ENCODE measurements around the gene SNX24.
"Not testable (repeated sequence)": the region's sequence is repeated elsewhere in the genome, so short reads cannot be mapped to it uniquely, and the experiment has no call there.

SNX24 gene

GRCh38 chr5:122924203-122924602 lies 78.8 kb downstream of the SNX24 start:
- no peak for DNase-seq

DNA sequence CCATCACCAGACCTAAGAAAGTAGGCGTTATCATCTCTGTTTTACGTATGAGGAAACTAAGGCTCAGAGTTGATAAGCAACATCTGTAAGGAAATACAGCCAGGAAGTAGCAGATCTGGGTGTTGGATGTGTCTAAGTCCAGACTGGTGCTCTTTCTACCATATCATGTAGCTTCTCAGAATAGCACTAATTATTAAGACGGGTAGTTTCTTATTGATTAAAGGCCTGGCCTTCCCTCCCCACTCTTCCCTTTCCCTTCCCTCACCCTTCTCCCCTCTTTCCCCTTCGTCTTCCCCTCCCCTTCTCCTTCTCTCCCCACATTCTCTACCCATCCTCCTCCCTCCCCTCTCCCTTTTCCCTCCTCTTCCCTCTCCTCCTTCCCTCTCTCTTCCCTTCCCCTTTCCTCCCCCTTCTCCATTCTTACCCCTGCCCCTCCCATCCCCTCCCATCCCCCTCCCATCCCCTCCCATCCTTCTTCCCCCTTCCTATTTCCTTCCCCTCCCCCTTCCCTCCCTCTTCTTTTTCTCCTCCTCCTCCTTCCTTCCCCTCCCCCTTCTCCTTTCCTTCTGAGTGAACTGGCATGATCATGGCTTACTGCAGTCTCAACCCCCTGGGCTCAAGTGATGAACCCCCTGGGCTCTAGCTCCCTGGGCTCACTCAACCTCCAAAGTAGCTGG lies 79.4 kb downstream of the SNX24 start:
- DNase-seq: no peak

- no peak for DNase-seq
Observed at GRCh38 chr5:122929001-122929400, 83.6 kb downstream of the SNX24 start.

DNA sequence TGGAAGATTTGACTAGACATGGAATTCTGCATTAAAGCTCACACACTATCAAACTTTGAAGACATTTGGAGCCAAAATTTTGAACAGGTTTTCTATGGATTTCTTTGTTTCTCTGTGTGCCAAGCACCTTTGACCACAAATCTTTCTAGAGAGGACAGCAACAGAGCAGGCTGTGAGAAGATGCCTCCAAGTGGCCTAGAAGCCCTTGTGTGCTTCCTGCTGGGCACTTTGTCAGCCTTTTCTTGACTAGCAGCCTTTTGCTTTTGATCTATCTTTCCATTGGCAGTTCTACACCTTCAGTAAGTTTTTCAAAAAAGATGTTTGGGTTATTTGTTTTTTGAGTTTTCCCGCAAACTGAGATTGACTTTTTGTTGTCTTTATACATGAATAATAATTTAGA lies 84.6 kb downstream of the SNX24 start:
- DNase-seq: no peak

GRCh38 chr5:122933956-122934355 lies 88.5 kb downstream of the SNX24 start:
- DNase-seq: no peak

DNA sequence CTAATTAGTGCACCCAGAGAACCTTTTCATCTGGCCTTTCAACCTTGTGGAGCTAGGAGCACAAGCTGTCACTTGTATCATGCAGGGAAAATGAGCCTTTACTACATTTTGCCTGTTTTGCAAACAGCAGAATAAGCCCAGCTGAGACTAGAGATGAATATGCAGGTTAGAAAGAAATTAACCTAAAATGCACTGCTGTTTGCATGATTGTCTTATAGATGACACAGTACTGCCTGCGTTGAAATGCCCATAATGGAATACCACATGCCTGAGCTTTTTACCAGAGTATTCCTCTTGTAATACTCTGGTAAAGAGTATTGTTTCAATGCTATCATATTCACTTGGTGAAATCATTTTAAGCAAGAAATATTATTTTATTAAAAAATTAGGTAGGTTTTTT lies 90.7 kb downstream of the SNX24 start:
- DNase-seq: no peak

DNA sequence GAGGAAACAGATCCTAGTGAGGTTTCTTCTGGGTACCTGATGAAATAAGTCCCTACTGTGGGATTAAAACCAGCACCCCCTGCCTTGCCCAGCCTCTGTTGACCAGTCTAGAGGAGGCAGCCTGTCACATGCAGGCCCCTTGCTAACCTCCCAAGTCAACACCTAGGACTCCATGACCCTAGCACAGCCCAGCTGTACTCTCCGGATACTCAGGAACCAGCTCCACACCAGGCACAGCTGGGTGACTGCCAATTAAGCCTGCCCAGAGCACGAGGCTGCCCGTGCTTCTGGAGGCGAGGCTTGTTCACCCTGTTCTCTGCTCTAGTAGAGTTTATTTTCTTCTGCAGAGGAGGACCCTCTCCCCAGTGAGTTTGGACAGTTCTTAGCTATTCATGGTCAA lies 92.5 kb downstream of the SNX24 start:
- no peak for DNase-seq

DNA sequence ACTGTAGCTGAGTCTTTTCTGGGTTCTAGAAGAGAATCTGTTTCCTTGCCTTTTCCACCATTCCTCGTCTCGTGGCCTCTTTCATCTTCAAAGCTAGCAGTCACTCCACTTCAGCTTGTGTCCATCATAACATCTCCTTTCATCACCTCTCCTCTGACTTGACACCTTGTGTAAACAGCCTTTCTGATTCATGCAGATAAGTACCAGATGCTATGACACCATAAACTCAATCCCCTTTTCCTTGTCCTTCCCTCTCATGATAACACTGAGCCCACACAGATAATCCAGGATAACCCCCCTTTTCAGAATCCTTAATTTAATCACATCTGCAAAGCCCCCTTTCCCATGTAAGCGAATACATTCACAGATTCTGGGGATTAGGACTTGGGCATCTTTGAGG lies 95.5 kb downstream of the SNX24 start:
- DNase-seq: no peak

DNA sequence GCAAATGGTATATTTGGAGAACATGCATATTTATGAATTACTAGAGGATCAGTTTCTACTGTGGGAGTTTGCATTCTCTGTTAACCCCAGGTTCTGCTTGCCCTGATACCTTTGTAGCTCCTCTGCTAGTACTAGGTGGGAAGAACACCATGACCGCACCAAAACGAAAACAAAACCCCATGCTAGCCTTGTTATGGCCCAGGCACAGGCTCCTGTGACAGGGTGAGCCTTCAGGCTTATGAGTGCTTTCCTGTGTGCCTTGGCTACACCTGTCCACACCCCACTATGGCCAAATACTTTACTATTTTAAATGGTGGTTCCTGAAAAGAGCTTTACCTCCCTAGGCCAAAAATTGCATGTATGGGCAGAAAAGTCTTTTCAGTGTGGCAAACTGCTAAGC lies 96.3 kb downstream of the SNX24 start:
- DNase-seq: no peak

DNA sequence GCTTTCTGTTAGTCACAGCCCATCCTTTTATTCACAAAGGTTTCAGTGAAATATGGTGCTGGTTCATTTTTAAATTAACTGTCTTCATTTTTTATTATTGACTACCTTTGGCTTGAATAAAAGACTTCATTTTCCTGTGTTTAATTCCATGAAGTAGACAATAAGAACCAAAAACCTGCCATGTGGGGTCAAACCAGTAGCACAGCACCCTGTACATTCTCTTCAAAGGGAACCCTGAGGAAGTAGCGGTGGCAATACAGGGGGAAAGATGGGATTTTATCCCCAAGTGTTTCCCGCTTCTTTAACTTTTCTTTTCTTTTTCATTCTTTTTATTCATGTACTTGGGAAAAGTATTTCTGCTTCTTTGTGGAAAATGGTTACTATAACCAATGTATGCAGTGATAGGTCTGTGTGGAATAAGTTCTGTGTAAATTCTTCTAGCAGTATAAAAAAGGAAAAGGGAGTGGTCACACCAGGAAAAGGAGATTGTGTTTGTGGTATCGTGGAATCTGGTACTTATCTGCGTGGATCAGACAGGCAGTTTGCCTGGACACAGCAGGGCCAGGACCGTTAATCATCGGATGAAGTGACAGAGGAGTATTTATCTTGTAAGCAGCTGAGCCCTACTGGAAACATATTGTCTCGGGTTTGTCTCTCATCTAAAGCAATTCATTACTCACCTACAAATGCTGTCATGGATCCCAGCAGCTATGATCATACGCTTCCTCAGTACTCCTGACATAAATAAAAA lies 96.9 kb downstream of the SNX24 start:
- no peak for DNase-seq

- no peak for DNase-seq
Observed at GRCh38 chr5:122943050-122943698, 97.8 kb downstream of the SNX24 start.

- no peak for DNase-seq
Observed at GRCh38 chr5:122944051-122944450, 98.6 kb downstream of the SNX24 start.

GRCh38 chr5:122947372-122947771 lies 102.0 kb downstream of the SNX24 start:
- DNase-seq: no peak

GRCh38 chr5:122947772-122948171 lies 102.4 kb downstream of the SNX24 start:
- no peak for DNase-seq

GRCh38 chr5:122948319-122948718 lies 102.9 kb downstream of the SNX24 start:
- DNase-seq: no peak

DNA sequence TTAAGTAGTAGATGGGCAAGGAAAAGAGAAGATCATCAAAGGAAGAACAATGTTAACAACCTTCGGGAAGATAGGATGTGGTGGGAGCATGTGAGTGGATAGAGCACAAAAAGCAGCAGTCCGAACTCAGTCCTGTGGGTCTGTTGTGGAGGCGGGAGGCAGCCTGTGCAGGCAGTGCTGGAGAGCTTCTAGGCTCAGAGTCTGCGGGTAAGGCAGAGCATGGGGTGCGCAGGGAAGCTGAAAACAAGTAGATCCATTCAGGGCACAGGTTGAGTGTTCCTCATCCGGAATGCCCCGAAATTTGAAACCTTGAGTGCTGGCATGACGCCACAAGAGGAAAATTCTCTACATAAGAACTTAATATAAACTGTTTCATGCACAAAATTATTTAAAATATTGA lies 106.2 kb downstream of the SNX24 start:
- no peak for DNase-seq

GRCh38 chr5:122954719-122955118 lies 109.3 kb downstream of the SNX24 start:
- DNase-seq: no peak

DNA sequence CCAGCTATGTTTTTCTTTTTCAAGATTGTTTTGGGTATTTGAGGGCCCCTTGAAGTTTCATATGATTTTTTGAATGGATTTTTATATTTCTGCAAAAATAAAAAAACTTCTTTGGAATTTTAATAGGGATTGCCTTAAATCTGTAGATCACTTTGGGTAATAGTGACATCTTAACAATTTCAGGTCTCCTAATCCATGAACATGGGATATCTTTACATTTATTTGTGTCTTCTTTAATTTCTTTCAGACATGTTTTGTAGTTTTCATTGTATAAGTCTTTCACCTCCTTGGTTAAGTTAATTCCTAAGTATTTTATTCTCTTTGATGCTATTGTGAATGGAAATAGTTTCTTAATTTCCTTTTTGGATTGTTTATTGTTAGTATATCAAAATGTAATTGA lies 112.0 kb downstream of the SNX24 start:
- DNase-seq: no peak

DNA sequence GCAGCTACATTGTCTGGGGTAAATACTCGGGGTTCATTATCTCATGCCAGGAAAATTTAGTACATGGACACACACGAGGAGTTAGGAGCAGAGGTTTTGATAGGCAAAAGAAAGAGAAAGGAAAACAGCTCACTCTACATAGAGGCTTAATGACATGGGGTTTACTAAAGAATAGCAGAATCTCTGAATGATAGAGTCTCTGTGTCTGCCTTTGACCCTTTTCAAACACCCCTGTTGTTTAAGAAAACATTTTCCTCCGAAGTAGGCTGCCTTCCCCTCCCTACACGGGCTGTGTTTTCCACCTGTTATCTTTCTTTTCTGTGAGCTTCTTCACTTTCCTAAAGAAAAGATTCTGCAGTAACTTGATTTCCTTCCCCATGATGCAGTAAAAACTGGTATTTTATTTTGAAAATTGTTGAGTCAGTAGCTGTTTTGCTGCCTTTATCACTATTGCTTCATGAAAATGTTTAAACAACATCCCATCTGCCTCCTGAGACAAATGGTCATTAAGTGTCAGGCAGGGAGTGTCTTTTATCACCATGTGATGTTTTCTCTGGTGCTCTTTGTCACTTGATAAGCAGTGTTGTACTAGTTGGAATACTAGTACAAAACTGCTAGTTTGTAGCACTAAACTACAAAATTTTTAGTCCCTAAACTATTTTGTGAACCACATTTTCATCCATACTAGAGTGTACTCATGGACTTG lies 114.5 kb downstream of the SNX24 start:
- DNase-seq: no peak

DNA sequence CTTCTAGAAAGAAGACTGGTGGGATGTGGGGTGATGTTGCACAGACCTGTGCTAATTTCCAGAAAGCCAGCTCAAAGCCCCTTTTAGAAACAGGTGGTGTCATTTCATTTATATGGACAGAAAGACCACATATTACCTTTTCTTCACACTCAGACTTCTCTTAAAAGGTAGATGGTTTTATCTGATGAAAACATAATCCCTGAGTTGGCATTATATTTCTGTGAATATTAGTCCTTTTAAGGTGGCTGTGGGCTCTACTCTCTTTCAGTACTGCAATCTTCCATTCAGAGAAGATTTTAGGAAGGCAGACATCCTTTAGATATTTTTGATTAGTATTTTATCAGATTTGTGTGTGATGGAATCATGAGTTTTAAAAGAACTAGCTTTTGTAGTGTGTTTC lies 117.9 kb downstream of the SNX24 start:
- no peak for DNase-seq

DNA sequence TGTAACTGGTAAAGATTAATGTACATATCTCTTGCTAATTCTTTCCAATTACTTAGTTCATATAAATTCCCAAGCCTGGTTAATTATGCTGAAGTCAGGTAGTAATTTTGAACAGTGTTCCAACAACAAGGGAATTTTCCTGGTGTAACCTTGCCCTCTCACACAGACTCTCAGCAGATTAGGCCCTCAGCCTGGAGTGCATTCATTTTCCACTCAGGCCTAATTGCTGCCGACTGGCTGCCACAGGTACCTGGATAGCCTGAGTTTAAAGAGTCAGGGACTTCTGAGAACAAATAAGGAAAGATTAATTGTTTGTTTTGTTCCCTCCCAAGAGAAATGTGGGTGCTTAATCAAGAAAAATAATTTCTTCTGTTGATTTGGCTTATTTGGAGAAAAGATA lies 119.7 kb downstream of the SNX24 start:
- DNase-seq: no peak

DNA sequence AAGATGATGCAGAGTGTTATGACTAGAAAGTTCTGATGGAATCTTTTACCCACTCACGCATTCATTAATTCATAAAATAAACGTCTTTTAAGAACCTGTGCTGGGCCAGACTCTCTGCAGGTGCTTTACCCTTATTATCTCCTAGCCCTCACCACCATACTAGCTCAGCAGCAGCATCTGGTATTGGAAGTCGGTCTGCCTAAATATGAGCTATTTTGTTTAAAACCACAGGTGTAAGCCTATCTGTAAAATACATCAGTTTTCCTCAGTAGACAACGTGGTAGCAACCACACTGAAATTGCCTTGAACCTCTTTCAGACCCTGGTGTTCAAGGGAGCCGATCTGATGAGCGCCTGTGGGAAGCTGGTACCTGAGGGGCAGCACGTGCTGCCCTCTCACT lies 121.7 kb downstream of the SNX24 start:
- no peak for DNase-seq

DNA sequence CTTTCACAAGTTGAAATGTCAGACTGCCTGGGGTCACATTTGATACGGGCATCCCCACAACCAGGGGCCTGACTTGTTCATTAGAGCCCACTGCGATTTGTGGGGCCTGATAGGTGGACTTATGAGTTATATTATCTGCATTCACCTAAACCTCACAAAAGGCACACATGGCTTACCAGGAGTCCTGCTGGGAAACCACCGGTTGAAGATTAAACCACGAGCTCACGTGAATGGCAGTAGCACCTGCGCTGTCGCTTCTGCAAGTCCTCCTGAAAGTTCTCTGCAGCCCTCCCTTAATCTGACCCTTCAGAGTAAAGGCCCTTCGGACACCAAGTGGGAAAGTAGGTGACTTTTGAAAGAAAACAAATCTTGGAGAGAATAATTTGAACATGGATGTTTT lies 122.2 kb downstream of the SNX24 start:
- DNase-seq: no peak

DNA sequence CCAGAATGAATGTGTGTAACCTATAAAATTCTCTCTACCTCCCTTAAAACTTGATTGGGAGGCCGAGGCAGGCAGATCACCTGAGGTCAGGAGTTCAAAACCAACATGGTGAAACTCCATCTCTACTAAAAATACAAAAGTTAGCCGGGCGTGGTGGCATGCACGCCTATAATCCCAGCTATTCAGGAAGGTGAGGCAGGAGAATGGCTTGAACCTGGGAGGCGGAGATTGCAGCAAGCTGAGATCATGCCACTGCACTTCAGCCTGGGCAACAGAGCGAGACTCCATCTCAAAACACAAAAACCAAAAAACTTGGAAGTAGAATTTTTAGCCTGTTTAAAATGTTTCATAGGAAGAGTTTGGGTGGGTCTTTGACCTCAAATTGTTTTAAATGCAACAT lies 122.6 kb downstream of the SNX24 start:
- DNase-seq: not testable (repeated sequence)

All from KG1 (cell line).